HepG2 (cell line): ENCODE results near the gene RPLP1. TPM values are rescaled to one million over a fixed set of nuclear protein-coding genes. Genes with fewer than 3 reads are reported as not detected.
A peak's percentile ranks its signal among the peaks of the same experiment; 100 is the strongest.

Source experiments
- ATAC-seq: fragments of 200-7000 bp; cut with Tn5 transposase; 3 replicates; pipeline ENCODE4 v1.9.1; 2020; ENCODE audit warnings: mild to moderate bottlenecking, moderate library complexity
- BruUV-seq: library from RNA; stranded (reverse); fragments of 400-500 nt; replicated peaks from 2 replicates; lab custom pipeline; 2021; lab: Mats Ljungman, UMichigan
- CTCF ChIA-PET: fragments of 300-600 bp; formaldehyde crosslinking; extraction: SDS; loops from one replicate; lab custom pipeline; 2021; ENCODE audit warnings: low total read pairs, inconsistent platforms, low intra/inter-chr PET ratio; lab: Yijun Ruan, JAX
- POLR2A ChIA-PET: fragments of 350-600 bp; sonication (Branson Sonifier 250); formaldehyde crosslinking; loops from one replicate; lab custom pipeline; 2020; ENCODE audit warnings: antibody characterized with exemption, inconsistent platforms; lab: Yijun Ruan, JAX
- DNase-seq: peaks from one replicate; pipeline ENCODE4 v3.0.0-alpha.2; 2015; ENCODE audit warnings: low spot score
- FAIRE-seq: peaks from 3 replicates; lab custom pipeline; 2011; peaks lifted over from hg19 to GRCh38; lab: Jason Lieb, UNC
- H2AFZ ChIP-seq: one replicate; pipeline ENCODE4 v1.6.1; 2011; ENCODE audit warnings: low read length, inconsistent platforms
- H3K27ac ChIP-seq: fragments of 300-600 bp; 3 replicates; pipeline ENCODE4 v1.8.0; 2011; ENCODE audit warnings: mixed run types, mild to moderate bottlenecking, mixed read lengths, low read length, inconsistent platforms; ENCODE audit not compliant: insufficient read depth; ENCODE audit errors: extremely low read length
- H3K27me3 ChIP-seq, 2 experiments: fragments of 200-600 bp in 1 of 2; 2 replicates in 1 of 2; 3 replicates in 1 of 2; pipeline versions ENCODE4 v1.6.0 to v1.8.0; 2011; ENCODE audit warnings: low read length in 2 of 2, mild to moderate bottlenecking in 2 of 2, moderate library complexity in 2 of 2, inconsistent platforms in 1 of 2; ENCODE audit not compliant: insufficient read depth in 2 of 2, control insufficient read depth in 1 of 2
- H3K36me3 ChIP-seq, 2 experiments: fragments of 200-600 bp in 1 of 2; replicated peaks in 1 of 2; 2 replicates in 1 of 2; 3 replicates in 1 of 2; pipeline versions ENCODE4 v1.5.1 to v1.8.0; 2011; ENCODE audit warnings: low read length in 2 of 2, inconsistent platforms in 1 of 2; ENCODE audit not compliant: insufficient read depth in 2 of 2, control insufficient read depth in 1 of 2
- H3K4me1 ChIP-seq: 2 replicates; pipeline ENCODE4 v1.5.1; 2012; ENCODE audit warnings: low read length, inconsistent platforms; ENCODE audit not compliant: insufficient read depth
- H3K4me2 ChIP-seq: 2 replicates; pipeline ENCODE4 v1.6.0; 2011; ENCODE audit warnings: low read depth, low read length, inconsistent platforms
- H3K4me3 ChIP-seq, 3 experiments: fragments of 200-600 bp in 1 of 3; sonication (generic), shearing (Covaris generic) in 1 of 3; replicated peaks in 1 of 3; 2 replicates each; pipeline ENCODE4 v1.5.1; 2011 to 2016; ENCODE audit warnings: low read length in 3 of 3, inconsistent platforms in 2 of 3, low read depth in 2 of 3, mild to moderate bottlenecking in 2 of 3, control low read depth in 1 of 3, mixed read lengths in 1 of 3; ENCODE audit not compliant: insufficient read depth in 1 of 3
- H3K79me2 ChIP-seq: one replicate; pipeline ENCODE4 v1.6.1; 2011; ENCODE audit warnings: low read length, inconsistent platforms; ENCODE audit not compliant: insufficient read depth
- H3K9ac ChIP-seq: 2 replicates; pipeline ENCODE4 v1.6.0; 2011; ENCODE audit warnings: mild to moderate bottlenecking, low read depth, low read length, inconsistent platforms; ENCODE audit not compliant: insufficient read depth
- H3K9me3 ChIP-seq: 2 replicates; pipeline ENCODE4 v1.5.1; 2012; ENCODE audit warnings: mild to moderate bottlenecking, low read length
- H4K20me1 ChIP-seq: 2 replicates; pipeline ENCODE4 v1.6.0; 2011; ENCODE audit warnings: inconsistent platforms, mild to moderate bottlenecking, low read length, moderate library complexity; ENCODE audit not compliant: insufficient read depth
- LCORL ChIP-seq, 2 experiments: fragments of 450-650 bp in 1 of 2; sonication (generic) in 1 of 2; formaldehyde crosslinking in 1 of 2; IDR thresholded peaks; 2 replicates each; pipeline versions ENCODE4 v1.5.0 to v1.6.1; 2017 to 2020; ENCODE audit warnings: antibody characterized with exemption in 1 of 2, missing genetic modification reagents in 1 of 2
- PLRG1 ChIP-seq: fragments of 450-650 bp; conservative IDR thresholded peaks from 2 replicates; pipeline ENCODE4 v1.6.1; 2016
- RAD21 ChIP-seq: fragments of 450-650 bp; formaldehyde crosslinking; IDR thresholded peaks from 2 replicates; pipeline ENCODE4 v1.5.0; 2020; ENCODE audit warnings: mild to moderate bottlenecking
- RARA ChIP-seq: IDR thresholded peaks from 2 replicates; pipeline ENCODE4 v1.6.1; 2016; ENCODE audit warnings: missing genetic modification reagents, missing compliant biosample characterization
- SMC3 ChIP-seq: IDR thresholded peaks from 2 replicates; pipeline ENCODE4 v1.6.1; 2011; ENCODE audit warnings: low read length, improper control_type of control experiment
- STAG1 ChIP-seq: sonication (generic); formaldehyde crosslinking; IDR thresholded peaks from 2 replicates; pipeline ENCODE4 v1.4.0; 2020; ENCODE audit warnings: missing genetic modification reagents
- XRCC5 ChIP-seq: fragments of 200-400 bp; formaldehyde crosslinking; optimal IDR thresholded peaks from 2 replicates; pipeline ENCODE3; 2017; ENCODE audit warnings: mild to moderate bottlenecking, low read length
- ZNF225 ChIP-seq: sonication (generic); formaldehyde crosslinking; IDR thresholded peaks from 2 replicates; pipeline ENCODE4 v1.4.0; 2020; ENCODE audit warnings: mild to moderate bottlenecking, missing genetic modification reagents
- WGBS: methylation state at CpG from one replicate; pipeline ENCODE4 v1.1.6; 2017; ENCODE audit warnings: low lambda C conversion rate; 5-methylcytosine and 5-hydroxymethylcytosine counted together
- in situ Hi-C: cut with HindIII; loops from 2 replicates; pipeline ENCODE4 v1.10.0; 2017; ENCODE audit warnings: low pct_unique_long_range_greater_than_20kb; ENCODE audit not compliant: extremely low pct_ligation_motif_present
- intact Hi-C: fragments of 100-400 bp; cut with micrococcal nuclease; formaldehyde crosslinking; loops from one replicate; pipeline ENCODE4 v1.10.0; 2022; ENCODE audit not compliant: unreplicated experiment
- polyA plus RNA-seq, 8 experiments: library from polyadenylated mRNA; depleted of rRNA in 3 of 8; stranded (reverse) in 7 of 8; unstranded in 1 of 8; fragments of >200 nt; fragmentation: Illumina TruSeq in 4 of 8; extraction: Trizol in 4 of 8; gene quantifications; 2 replicates each; pipeline versions ENCODE4 v1.2.1 to v1.2.3, GENCODE V29; 2011 to 2016; ENCODE audit warnings: low read depth in 4 of 8, missing spikeins in 1 of 8, mixed read lengths in 1 of 8; ENCODE audit not compliant: insufficient read depth in 1 of 8
- total RNA-seq, 5 experiments: library from RNA; depleted of rRNA; stranded (reverse); fragments of >200 nt; fragmentation: Illumina TruSeq; extraction: Trizol; gene quantifications; 2 replicates each; pipeline ENCODE4 v1.2.3, GENCODE V29; 2016; ENCODE audit warnings: low read depth in 1 of 5
- TF ChIP-seq, protein P1 (sequence below): sonication (generic); formaldehyde crosslinking; IDR thresholded peaks from 2 replicates; pipeline ENCODE4 v1.5.0; 2020; ENCODE audit warnings: mild to moderate bottlenecking, missing genetic modification reagents, moderate library complexity
- TF ChIP-seq, protein P2 (sequence below): sonication (generic); formaldehyde crosslinking; IDR thresholded peaks from 2 replicates; pipeline ENCODE4 v1.9.0; 2021; ENCODE audit warnings: missing genetic modification reagents, borderline replicate concordance

The RPLP1 gene
- total and polyA plus RNA-seq, 2 of the 13 experiments (the other 11 are each of a cell fraction or from before 2014, with no cell fraction given): 817 to 929 TPM

DNA sequence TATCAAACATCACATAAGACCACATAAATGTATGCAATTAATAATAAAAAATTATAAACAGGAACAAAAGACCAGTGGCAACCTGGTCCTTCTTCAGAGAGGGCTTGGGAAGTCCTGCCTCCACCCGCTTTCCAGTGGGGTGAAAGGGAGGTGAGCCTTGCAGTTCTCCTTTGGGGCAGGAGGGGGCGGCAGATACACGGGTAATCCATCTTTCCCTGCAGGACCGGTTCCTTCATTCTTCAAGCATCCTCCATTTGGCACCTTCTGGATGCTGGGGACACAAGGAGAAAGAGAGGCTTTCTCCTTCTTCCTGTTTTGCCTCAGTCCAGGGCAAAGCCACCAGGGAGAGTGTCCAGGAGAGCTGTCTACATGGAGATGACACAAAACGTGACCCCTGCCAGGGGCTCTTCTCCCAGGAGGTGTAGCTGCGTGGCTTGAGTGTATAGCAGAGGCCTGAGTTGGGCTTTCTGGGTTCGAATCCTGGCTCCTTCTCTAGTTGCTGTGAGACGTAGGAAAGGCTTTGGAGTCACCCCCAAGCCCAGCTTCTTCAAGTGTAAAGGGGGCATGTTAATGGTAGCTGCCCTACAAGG is 23.2 kb downstream of the RPLP1 start:
- ATAC-seq (peak; percentile 78), DNase-seq (peak; percentile 33), FAIRE-seq (peak; percentile 52)
- ChIA-PET POLR2A (no interaction called here), CTCF (interaction anchor here (0.8 to 1.2 kb wide), 3 partner anchors 887 to 1012 kb away, joined by 4 to 7 read pairs (median 4); no protein-coding TSS in a partner anchor)
- H4K20me1 ChIP-seq: no peaks in the 10 kb centered on the region; the same call in 1 of the 2 replicates
- H3K4me3 ChIP-seq: no peak overlapping the region
- no peaks in the 10 kb centered on the region for H3K36me3 ChIP-seq
- no peaks in the 10 kb centered on the region for H3K4me1 ChIP-seq
- no TSS peak for BruUV-seq
- 14% methylated on average over 7 of the region's 8 CpGs for WGBS
- H3K27ac ChIP-seq: no peak overlapping the region
- in situ Hi-C loops (loop anchor here (5.0 to 10.0 kb wide), 2 partner anchors 879 to 1011 kb away; no protein-coding TSS in a partner anchor), intact Hi-C loops (loop anchor here (1.0 kb wide), 1 partner anchor 1012 kb away; no protein-coding TSS in a partner anchor)
- no peak overlapping the region for H3K4me2 ChIP-seq
- no peaks in the 10 kb centered on the region for H3K9me3 ChIP-seq
- no peaks in the 10 kb centered on the region for H3K79me2 ChIP-seq
- peaks cover 1 to 40% of the 10 kb centered on the region in 2 experiments for H3K27me3 ChIP-seq
- H2AFZ ChIP-seq: no peak overlapping the region
- peak; percentile 73 for TF ChIP-seq RAD21 (CRISPR knock-in tag)
- TF ChIP-seq, protein P1, sequence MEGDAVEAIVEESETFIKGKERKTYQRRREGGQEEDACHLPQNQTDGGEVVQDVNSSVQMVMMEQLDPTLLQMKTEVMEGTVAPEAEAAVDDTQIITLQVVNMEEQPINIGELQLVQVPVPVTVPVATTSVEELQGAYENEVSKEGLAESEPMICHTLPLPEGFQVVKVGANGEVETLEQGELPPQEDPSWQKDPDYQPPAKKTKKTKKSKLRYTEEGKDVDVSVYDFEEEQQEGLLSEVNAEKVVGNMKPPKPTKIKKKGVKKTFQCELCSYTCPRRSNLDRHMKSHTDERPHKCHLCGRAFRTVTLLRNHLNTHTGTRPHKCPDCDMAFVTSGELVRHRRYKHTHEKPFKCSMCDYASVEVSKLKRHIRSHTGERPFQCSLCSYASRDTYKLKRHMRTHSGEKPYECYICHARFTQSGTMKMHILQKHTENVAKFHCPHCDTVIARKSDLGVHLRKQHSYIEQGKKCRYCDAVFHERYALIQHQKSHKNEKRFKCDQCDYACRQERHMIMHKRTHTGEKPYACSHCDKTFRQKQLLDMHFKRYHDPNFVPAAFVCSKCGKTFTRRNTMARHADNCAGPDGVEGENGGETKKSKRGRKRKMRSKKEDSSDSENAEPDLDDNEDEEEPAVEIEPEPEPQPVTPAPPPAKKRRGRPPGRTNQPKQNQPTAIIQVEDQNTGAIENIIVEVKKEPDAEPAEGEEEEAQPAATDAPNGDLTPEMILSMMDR (CRISPR knock-in tag): peak; percentile 88
- no peak for TF ChIP-seq PLRG1
- TF ChIP-seq RARA (CRISPR knock-in tag): 0 out of 2 replicates have a peak, but pooled peaks have one; percentile 24
- no peak for TF ChIP-seq ZNF225 (CRISPR knock-in tag)
- peak; percentile 92 for TF ChIP-seq STAG1 (CRISPR knock-in tag)
- TF ChIP-seq, protein P2, sequence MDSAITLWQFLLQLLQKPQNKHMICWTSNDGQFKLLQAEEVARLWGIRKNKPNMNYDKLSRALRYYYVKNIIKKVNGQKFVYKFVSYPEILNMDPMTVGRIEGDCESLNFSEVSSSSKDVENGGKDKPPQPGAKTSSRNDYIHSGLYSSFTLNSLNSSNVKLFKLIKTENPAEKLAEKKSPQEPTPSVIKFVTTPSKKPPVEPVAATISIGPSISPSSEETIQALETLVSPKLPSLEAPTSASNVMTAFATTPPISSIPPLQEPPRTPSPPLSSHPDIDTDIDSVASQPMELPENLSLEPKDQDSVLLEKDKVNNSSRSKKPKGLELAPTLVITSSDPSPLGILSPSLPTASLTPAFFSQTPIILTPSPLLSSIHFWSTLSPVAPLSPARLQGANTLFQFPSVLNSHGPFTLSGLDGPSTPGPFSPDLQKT (CRISPR knock-in tag): no peak
- TF ChIP-seq SMC3: peak; percentile 76
- TF ChIP-seq LCORL (IDR thresholded peaks at IDR 0.05): no peak
- no peak for TF ChIP-seq LCORL (CRISPR knock-in tag; IDR thresholded peaks at IDR 0.05)
- peak; percentile 40 for TF ChIP-seq XRCC5
- no peak overlapping the region for H3K9ac ChIP-seq
